Measurements from ENCODE around the gene BICDL2. TPM values are rescaled to one million over a fixed set of nuclear protein-coding genes. Genes with fewer than 3 reads are reported as not detected.

BICDL2 gene
- total and polyA plus RNA-seq, 2 of the 8 experiments (the other 6 are each of a cell fraction or from before 2014, with no cell fraction given): 7.3 to 15.9 TPM

GRCh38 chr16:3027983-3028715, 8.6 kb downstream of the BICDL2 start (continued):
- TF ChIP-seq CHD7 (IDR thresholded peaks at IDR 0.05; ENCODE audit: insufficient replicate concordance, low read length) (no peak), ASH2L (IDR thresholded peaks at IDR 0.05; ENCODE audit: low read length) (no peak), POLR2A (IDR thresholded peaks at IDR 0.05; ENCODE audit: control extremely low read depth in 1 of 2, low read depth in 2 of 2, low read length in 2 of 2) (peak in 1 of 2 experiments; percentile 74; a peak in 2 of 3 replicates), SP4 (IDR thresholded peaks at IDR 0.05; ENCODE audit: low read length) (peak; percentile 79; the same call in 1 of the 2 replicates), SP1 (IDR thresholded peaks at IDR 0.05; ENCODE audit: low read depth, low read length) (no peak)

All from H1 (cell line).